ENCODE results near the gene CTNNBIP1. TPM values are rescaled to one million over a fixed set of nuclear protein-coding genes. Genes with fewer than 3 reads are reported as not detected.
A peak's percentile ranks its signal among the peaks of the same experiment; 100 is the strongest.

CTNNBIP1 gene
- polyA plus RNA-seq, 1 experiment = 28.3 TPM

- ChIA-PET POLR2A (interaction anchor here (0.5 kb wide), 1 partner anchor 621 kb away, joined by 3 read pairs; no protein-coding TSS in a partner anchor), CTCF (interaction anchor here (1.1 kb wide), 1 partner anchor 51 kb away, joined by 3 read pairs; no protein-coding TSS in a partner anchor)
- Histone ChIP-seq H3K27me3 (ENCODE audit: control insufficient read depth, insufficient read depth, low read length) (no peaks in the 10 kb centered on the region), H3K27ac (ENCODE audit: low read depth, low read length) (peak overlapping the region; percentile 21), H3K9me3 (ENCODE audit: control insufficient read depth, insufficient read depth, low read length) (no peaks in the 10 kb centered on the region; the same call in 1 of the 2 replicates), H3K4me3 (ENCODE audit: low read depth, low read length) (peak overlapping the region; percentile 97)
- no peak for TF ChIP-seq CTCF (IDR thresholded peaks at IDR 0.05; ENCODE audit: low read depth, low read length)
- no peak for DNase-seq (ENCODE audit: low read depth, low spot score)
These were observed 87.0 kb downstream of the CTNNBIP1 start for GRCh38 chr1:9822897-9823692.

- Histone ChIP-seq H3K4me3 (ENCODE audit: low read depth, low read length) (peak overlapping the region; percentile 97), H3K27me3 (ENCODE audit: control insufficient read depth, insufficient read depth, low read length) (no peaks in the 10 kb centered on the region), H3K27ac (ENCODE audit: low read depth, low read length) (peak overlapping the region; percentile 21), H3K9me3 (ENCODE audit: control insufficient read depth, insufficient read depth, low read length) (no peaks in the 10 kb centered on the region; the same call in 1 of the 2 replicates)
- ChIA-PET POLR2A (no interaction called here), CTCF (interaction anchor here (1.1 kb wide), 1 partner anchor 52 kb away, joined by 3 read pairs; no protein-coding TSS in a partner anchor)
- DNase-seq (ENCODE audit: low read depth, low spot score) = no peak
- no peak for TF ChIP-seq CTCF (IDR thresholded peaks at IDR 0.05; ENCODE audit: low read depth, low read length)
These were observed 87.6 kb downstream of the CTNNBIP1 start for GRCh38 chr1:9822490-9822889.

- CTCF ChIA-PET = no interaction called here
- H3K9me3 ChIP-seq (ENCODE audit: control insufficient read depth, insufficient read depth, low read length) = no peaks in the 10 kb centered on the region
- POLR2A ChIA-PET = no interaction called here
- no peak for TF ChIP-seq CTCF (IDR thresholded peaks at IDR 0.05; ENCODE audit: low read depth, low read length)
- H3K4me3 ChIP-seq (ENCODE audit: low read depth, low read length) = peak overlapping the region; percentile 97; the same call in 1 of the 2 replicates
- H3K27me3 ChIP-seq (ENCODE audit: control insufficient read depth, insufficient read depth, low read length) = no peaks in the 10 kb centered on the region
- no peak for DNase-seq (ENCODE audit: low read depth, low spot score)
- no peak overlapping the region for H3K27ac ChIP-seq (ENCODE audit: low read depth, low read length)
These were observed 88.4 kb downstream of the CTNNBIP1 start for GRCh38 chr1:9821710-9822109.

- POLR2A ChIA-PET = no interaction called here
These were observed 89.5 kb downstream of the CTNNBIP1 start for GRCh38 chr1:9820521-9820920.

More at GRCh38 chr1:9820521-9820920, 89.5 kb downstream of the CTNNBIP1 start:
- DNase-seq (ENCODE audit: low read depth, low spot score) = no peak
- H3K27me3 ChIP-seq (ENCODE audit: control insufficient read depth, insufficient read depth, low read length) = no peaks in the 10 kb centered on the region
- no peak overlapping the region for H3K4me3 ChIP-seq (ENCODE audit: low read depth, low read length)
- no peaks in the 10 kb centered on the region for H3K9me3 ChIP-seq (ENCODE audit: control insufficient read depth, insufficient read depth, low read length)
- CTCF ChIA-PET = interaction anchor here (0.7 to 2.7 kb wide), 2 partner anchors 36 to 673 kb away, joined by 3 to 11 read pairs; no protein-coding TSS in a partner anchor
- H3K27ac ChIP-seq (ENCODE audit: low read depth, low read length) = no peak overlapping the region
- no peak for TF ChIP-seq CTCF (IDR thresholded peaks at IDR 0.05; ENCODE audit: low read depth, low read length)
